ENCODE results near the gene TCF7L2. TPM values are rescaled to one million over a fixed set of nuclear protein-coding genes. Genes with fewer than 3 reads are reported as not detected.

Gene TCF7L2
- total and polyA plus RNA-seq, 9 of the 15 experiments (the other 6 are each of a cell fraction or from before 2014, with no cell fraction given) = 0.32 to 2.8 (median 0.92) TPM

DNA sequence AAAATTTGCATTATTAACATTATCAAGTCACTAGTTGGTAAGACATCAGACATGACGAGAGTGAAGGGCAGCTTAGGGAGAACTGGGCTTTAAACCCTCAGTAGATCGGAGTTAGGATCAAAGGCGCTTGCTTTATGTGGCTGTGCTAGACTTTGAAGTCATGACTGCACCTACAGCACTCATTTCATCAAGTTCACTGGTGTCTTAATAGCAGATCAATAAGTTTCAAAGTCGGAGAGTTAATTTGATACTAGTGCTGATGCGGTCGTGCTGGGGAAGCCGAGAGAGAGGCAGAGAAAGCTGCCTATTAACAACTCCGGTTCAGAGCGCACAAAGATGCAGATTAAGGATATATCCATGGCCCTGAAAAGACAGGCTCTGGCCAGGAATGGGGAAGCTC, 172.9 kb downstream of the TCF7L2 start:
- TF ChIP-seq CCAR2 (IDR thresholded peaks at IDR 0.05; ENCODE audit: low read depth, low read length) = no peak
- no peak for TF ChIP-seq L3MBTL2 (IDR thresholded peaks at IDR 0.05)
- no peak for TF ChIP-seq CTCFL (IDR thresholded peaks at IDR 0.05; ENCODE audit: borderline replicate concordance, insufficient read depth, low read depth, low read length, poor library complexity, severe bottlenecking)
- TF ChIP-seq RAD21 (CRISPR knock-in tag; conservative IDR thresholded peaks at IDR 0.05 in 1 of 2, IDR thresholded peaks at IDR 0.05 in 1 of 2) = no peak
- no peak for TF ChIP-seq ZNF124 (CRISPR knock-in tag; IDR thresholded peaks at IDR 0.05)
- TF ChIP-seq, protein P1, sequence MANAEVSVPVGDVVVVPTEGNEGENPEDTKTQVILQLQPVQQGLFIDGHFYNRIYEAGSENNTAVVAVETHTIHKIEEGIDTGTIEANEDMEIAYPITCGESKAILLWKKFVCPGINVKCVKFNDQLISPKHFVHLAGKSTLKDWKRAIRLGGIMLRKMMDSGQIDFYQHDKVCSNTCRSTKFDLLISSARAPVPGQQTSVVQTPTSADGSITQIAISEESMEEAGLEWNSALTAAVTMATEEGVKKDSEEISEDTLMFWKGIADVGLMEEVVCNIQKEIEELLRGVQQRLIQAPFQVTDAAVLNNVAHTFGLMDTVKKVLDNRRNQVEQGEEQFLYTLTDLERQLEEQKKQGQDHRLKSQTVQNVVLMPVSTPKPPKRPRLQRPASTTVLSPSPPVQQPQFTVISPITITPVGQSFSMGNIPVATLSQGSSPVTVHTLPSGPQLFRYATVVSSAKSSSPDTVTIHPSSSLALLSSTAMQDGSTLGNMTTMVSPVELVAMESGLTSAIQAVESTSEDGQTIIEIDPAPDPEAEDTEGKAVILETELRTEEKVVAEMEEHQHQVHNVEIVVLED (CRISPR knock-in tag; IDR thresholded peaks at IDR 0.05) = no peak
- no peak for TF ChIP-seq DPF2 (IDR thresholded peaks at IDR 0.05)
- TF ChIP-seq CHD4 (IDR thresholded peaks at IDR 0.05; ENCODE audit: insufficient read depth, insufficient replicate concordance, low read depth, low read length, poor library complexity, severe bottlenecking) = no peak
- TF ChIP-seq E2F1 (CRISPR knock-in tag; IDR thresholded peaks at IDR 0.05) = no peak
- no peak for TF ChIP-seq ZSCAN29 (IDR thresholded peaks at IDR 0.05)
- no peak for TF ChIP-seq ETV1 (tag; conservative IDR thresholded peaks at IDR 0.05; ENCODE audit: low read depth)
- no peak for TF ChIP-seq C11orf30 (IDR thresholded peaks at IDR 0.05; ENCODE audit: low read depth)
- TF ChIP-seq CCNT2 (IDR thresholded peaks at IDR 0.05; ENCODE audit: borderline replicate concordance, extremely low read depth, insufficient read length, low read depth, low read length) = no peak
- TF ChIP-seq CREB5 (CRISPR knock-in tag; IDR thresholded peaks at IDR 0.05) = no peak
- TF ChIP-seq POU5F1 (IDR thresholded peaks at IDR 0.05; ENCODE audit: borderline replicate concordance, low read depth, low read length, partially characterized antibody) = no peak
- Histone ChIP-seq H3K79me2 (ENCODE audit: control insufficient read depth, insufficient read depth, low read length) (no peaks in the 10 kb centered on the region), H3K9me3 (replicated peaks; ENCODE audit: control insufficient read depth, insufficient read depth, low read depth, low read length) (no peaks in the 10 kb centered on the region), H3K4me2 (ENCODE audit: insufficient read depth, low read length) (no peak overlapping the region), H3K36me3 (ENCODE audit: control insufficient read depth, insufficient read depth, low read length) (no peaks in the 10 kb centered on the region), H3K27me3 (ENCODE audit: control insufficient read depth in 2 of 2, insufficient read depth in 2 of 2, low read length in 2 of 2) (peaks cover 0 to 4% of the 10 kb centered on the region in 2 experiments; a peak in 2 of 5 replicates), H4K20me1 (replicated peaks; ENCODE audit: control insufficient read depth, insufficient read depth, low read length) (no peaks in the 10 kb centered on the region), H3K4me1 (replicated peaks in 1 of 2; ENCODE audit: control insufficient read depth in 2 of 2, insufficient read depth in 2 of 2, low read length in 2 of 2) (peaks cover 0 to 5% of the 10 kb centered on the region in 2 experiments; a peak in 1 of 5 replicates), H3K4me3 (no peak overlapping the region), H3K9ac (ENCODE audit: insufficient read depth in 1 of 2, low read depth in 2 of 2, low read length in 2 of 2) (no peak overlapping the region), H2AFZ (ENCODE audit: low read depth, low read length) (no peak overlapping the region), H3K27ac (ENCODE audit: extremely low read depth, low read depth, low read length) (no peak overlapping the region), H3K9me1 (ENCODE audit: control insufficient read depth, insufficient read depth, low read length) (no peaks in the 10 kb centered on the region)
- POLR2A ChIA-PET = no interaction called here
- CTCF ChIA-PET (ENCODE audit: low intra/inter-chr PET ratio) = no interaction called here
- FAIRE-seq = no peak
- intact Hi-C loops (cut with micrococcal nuclease) (no loop called here), in situ Hi-C loops (cut with MboI) (no loop called here)
- ATAC-seq = no peak
- 33% methylated on average over 9 of the region's 9 CpGs for WGBS (ENCODE audit: insufficient coverage, low coverage, missing lambda C conversion rate)
- DNase-seq (ENCODE audit: extremely low read depth in 1 of 4, low spot score in 3 of 4) = no peak
- BruUV-seq (replicated peaks) = no TSS peak
